K562 (cell line): ENCODE results near the gene RPS6KL1. TPM values are rescaled to one million over a fixed set of nuclear protein-coding genes. Genes with fewer than 3 reads are reported as not detected.

Experiments
- CHD1 ChIP-seq: fragments of 200-600 bp; sonication (generic); IDR thresholded peaks from one replicate; pipeline ENCODE4 v1.6.1; 2012; ENCODE audit warnings: mild to moderate bottlenecking, moderate library complexity, low read length, inconsistent platforms
- CXXC5 ChIP-seq: fragments of 250-450 bp; sonication (Bioruptor Pico); IDR thresholded peaks from 2 replicates; pipeline ENCODE4 v1.8.0; 2022; ENCODE audit warnings: inconsistent platforms, mild to moderate bottlenecking, moderate library complexity
- EZH2 ChIP-seq: IDR thresholded peaks from 2 replicates; pipeline ENCODE4 v1.6.1; 2012; ENCODE audit warnings: low read depth, mild to moderate bottlenecking, inconsistent platforms, low read length, borderline replicate concordance
- HNRNPUL1 ChIP-seq: fragments of 200-400 bp; formaldehyde crosslinking; IDR thresholded peaks from 2 replicates; pipeline ENCODE4 v1.6.1; 2017; ENCODE audit warnings: low read length
- RAD21 ChIP-seq, 2 experiments: fragments of 250-450 bp in 1 of 2; fragments of 450-650 bp in 1 of 2; sonication (Bioruptor Pico) in 1 of 2; formaldehyde crosslinking in 1 of 2; IDR thresholded peaks in 1 of 2; conservative IDR thresholded peaks in 1 of 2; 2 replicates each; pipeline versions ENCODE4 v1.4.0 to v1.8.0; 2020 to 2022; ENCODE audit warnings: mild to moderate bottlenecking in 2 of 2, moderate library complexity in 1 of 2
- SETDB1 ChIP-seq: IDR thresholded peaks from one replicate; pipeline ENCODE4 v1.6.1; 2012; ENCODE audit warnings: low read length, control low read depth, inconsistent platforms
- SIN3B ChIP-seq: fragments of 450-650 bp; IDR thresholded peaks from 2 replicates; pipeline ENCODE4 v1.6.1; 2017; ENCODE audit warnings: low read depth, mild to moderate bottlenecking, moderate library complexity
- SREBF1 ChIP-seq: fragments of 150-350 bp; IDR thresholded peaks from 2 replicates; pipeline ENCODE4 v1.6.1; 2014; ENCODE audit warnings: antibody characterized with exemption, low read depth, low read length, borderline replicate concordance
- SUPT5H ChIP-seq: fragments of 450-650 bp; IDR thresholded peaks from 2 replicates; pipeline ENCODE4 v1.6.1; 2016
- TBL1XR1 ChIP-seq, 2 experiments: IDR thresholded peaks; 2 replicates each; pipeline ENCODE4 v1.6.1; 2012; ENCODE audit warnings: improper control_type of control experiment in 2 of 2, low read length in 2 of 2, mild to moderate bottlenecking in 1 of 2
- ZKSCAN8 ChIP-seq: fragments of 200-800 bp; sonication (Bioruptor generic); IDR thresholded peaks from 2 replicates; pipeline ENCODE4 v1.6.1; 2016; ENCODE audit warnings: missing genetic modification characterization, missing compliant biosample characterization
- polyA plus RNA-seq, 8 experiments: library from polyadenylated mRNA; depleted of rRNA in 4 of 8; stranded (reverse) in 5 of 8; unstranded in 3 of 8; fragments of >200 nt; fragmentation: Nextera tagmentation in 2 of 8; fragmentation: Illumina TruSeq in 1 of 8; extraction: Ambion mirVana in 2 of 8; extraction: Trizol in 1 of 8; gene quantifications; 2 replicates each; pipeline versions ENCODE4 v1.2.1 to v1.2.3, GENCODE V29; 2011 to 2014; ENCODE audit warnings: inconsistent platforms in 1 of 8, missing spikeins in 1 of 8
- total RNA-seq, 7 experiments: library from RNA; depleted of rRNA in 6 of 7; stranded (reverse); fragments of >200 nt in 6 of 7; fragmentation: Illumina TruSeq in 2 of 7; extraction: Trizol in 2 of 7; gene quantifications; 2 replicates each; pipeline versions ENCODE4 v1.2.1 to v1.2.3, GENCODE V29; 2011 to 2021; ENCODE audit warnings: low replicate concordance in 1 of 7
- TF ChIP-seq, protein P1 (sequence below): fragments of 450-650 bp; formaldehyde crosslinking; IDR thresholded peaks from 2 replicates; pipeline ENCODE4 v1.4.0; 2020; ENCODE audit warnings: mild to moderate bottlenecking
- TF ChIP-seq, protein P2 (sequence below): fragments of 250-450 bp; sonication (Bioruptor Pico); IDR thresholded peaks from 2 replicates; pipeline ENCODE4 v1.4.0; 2020; ENCODE audit warnings: mild to moderate bottlenecking, moderate library complexity
- TF ChIP-seq, protein P3 (sequence below): fragments of 250-450 bp; sonication (Bioruptor Pico); IDR thresholded peaks from 2 replicates; pipeline ENCODE4 v1.5.0; 2020; ENCODE audit warnings: mild to moderate bottlenecking
- TF ChIP-seq, protein P4 (sequence below), 2 experiments: fragments of 450-650 bp; IDR thresholded peaks; 2 replicates each; pipeline ENCODE4 v1.6.1; 2018; ENCODE audit warnings: mild to moderate bottlenecking in 2 of 2, low read depth in 1 of 2; ENCODE audit not compliant: partially characterized antibody in 2 of 2
- TF ChIP-seq, protein P5 (sequence below), 3 experiments: fragments of 200-800 bp in 1 of 3; fragments of 250-450 bp in 1 of 3; fragments of 450-650 bp in 1 of 3; sonication (Bioruptor Pico) in 1 of 3; sonication (Bioruptor generic) in 1 of 3; formaldehyde crosslinking in 1 of 3; IDR thresholded peaks; 2 replicates each; pipeline versions ENCODE4 v1.6.1 to v1.8.0; 2016 to 2022; ENCODE audit warnings: mild to moderate bottlenecking in 2 of 3, missing genetic modification characterization in 2 of 3, missing compliant biosample characterization in 1 of 3, moderate library complexity in 1 of 3

The RPS6KL1 gene
- total and polyA plus RNA-seq, 9 of the 15 experiments (the other 6 are each of a cell fraction or from before 2014, with no cell fraction given), result 0.91 to 15.5 (median 8.1) TPM

DNA sequence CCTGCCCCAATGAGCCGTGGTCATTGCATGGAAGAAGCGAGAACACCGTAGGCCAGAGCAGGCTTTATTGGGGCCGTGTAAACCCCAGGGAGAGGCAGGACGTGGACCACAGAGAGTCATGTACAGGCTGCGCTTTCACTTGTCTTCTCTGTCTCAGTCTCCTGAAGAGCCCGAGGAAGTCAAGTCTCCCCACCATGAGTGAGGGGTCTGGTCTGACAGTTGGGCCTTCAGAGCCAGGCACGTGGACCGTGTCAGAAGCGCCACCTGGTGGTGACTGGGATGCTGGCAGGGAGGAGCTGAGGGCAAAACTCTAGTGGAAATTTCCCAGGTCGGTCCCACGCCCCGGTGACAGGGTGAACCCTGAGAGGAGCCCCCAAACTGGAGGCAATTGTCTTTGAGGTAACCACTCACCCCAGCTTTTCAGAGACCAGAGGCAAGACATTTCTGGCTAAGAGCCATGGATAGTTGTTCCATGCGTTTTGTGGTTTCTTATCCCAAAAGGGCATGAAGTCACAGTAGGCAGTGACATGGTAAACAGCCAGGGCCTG is 17.4 kb downstream of the RPS6KL1 start (continued):
- TF ChIP-seq RAD21 (CRISPR knock-in tag; conservative IDR thresholded peaks at IDR 0.05 in 1 of 2, IDR thresholded peaks at IDR 0.05 in 1 of 2) (peak; percentile 67 to 77), CXXC5 (CRISPR knock-in tag) (no peak), SREBF1 (no peak), CHD1 (no peak), SUPT5H (peak; percentile 54; the same call in 1 of the 2 replicates), SIN3B (no peak), ZKSCAN8 (CRISPR knock-in tag) (no peak), EZH2 (no peak), SETDB1 (no peak), TBL1XR1 (IDR thresholded peaks at IDR 0.05; ENCODE audit: low read length in 2 of 2) (no peak), HNRNPUL1 (no peak)
- TF ChIP-seq, protein P1, sequence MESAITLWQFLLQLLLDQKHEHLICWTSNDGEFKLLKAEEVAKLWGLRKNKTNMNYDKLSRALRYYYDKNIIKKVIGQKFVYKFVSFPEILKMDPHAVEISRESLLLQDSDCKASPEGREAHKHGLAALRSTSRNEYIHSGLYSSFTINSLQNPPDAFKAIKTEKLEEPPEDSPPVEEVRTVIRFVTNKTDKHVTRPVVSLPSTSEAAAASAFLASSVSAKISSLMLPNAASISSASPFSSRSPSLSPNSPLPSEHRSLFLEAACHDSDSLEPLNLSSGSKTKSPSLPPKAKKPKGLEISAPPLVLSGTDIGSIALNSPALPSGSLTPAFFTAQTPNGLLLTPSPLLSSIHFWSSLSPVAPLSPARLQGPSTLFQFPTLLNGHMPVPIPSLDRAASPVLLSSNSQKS (CRISPR knock-in tag), result no peak
- TF ChIP-seq, protein P2, sequence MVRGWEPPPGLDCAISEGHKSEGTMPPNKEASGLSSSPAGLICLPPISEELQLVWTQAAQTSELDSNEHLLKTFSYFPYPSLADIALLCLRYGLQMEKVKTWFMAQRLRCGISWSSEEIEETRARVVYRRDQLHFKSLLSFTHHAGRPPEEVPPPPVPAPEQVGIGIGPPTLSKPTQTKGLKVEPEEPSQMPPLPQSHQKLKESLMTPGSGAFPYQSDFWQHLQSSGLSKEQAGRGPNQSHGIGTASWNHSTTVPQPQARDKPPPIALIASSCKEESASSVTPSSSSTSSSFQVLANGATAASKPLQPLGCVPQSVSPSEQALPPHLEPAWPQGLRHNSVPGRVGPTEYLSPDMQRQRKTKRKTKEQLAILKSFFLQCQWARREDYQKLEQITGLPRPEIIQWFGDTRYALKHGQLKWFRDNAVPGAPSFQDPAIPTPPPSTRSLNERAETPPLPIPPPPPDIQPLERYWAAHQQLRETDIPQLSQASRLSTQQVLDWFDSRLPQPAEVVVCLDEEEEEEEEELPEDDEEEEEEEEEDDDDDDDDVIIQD (CRISPR knock-in tag), result no peak
- TF ChIP-seq, protein P3, sequence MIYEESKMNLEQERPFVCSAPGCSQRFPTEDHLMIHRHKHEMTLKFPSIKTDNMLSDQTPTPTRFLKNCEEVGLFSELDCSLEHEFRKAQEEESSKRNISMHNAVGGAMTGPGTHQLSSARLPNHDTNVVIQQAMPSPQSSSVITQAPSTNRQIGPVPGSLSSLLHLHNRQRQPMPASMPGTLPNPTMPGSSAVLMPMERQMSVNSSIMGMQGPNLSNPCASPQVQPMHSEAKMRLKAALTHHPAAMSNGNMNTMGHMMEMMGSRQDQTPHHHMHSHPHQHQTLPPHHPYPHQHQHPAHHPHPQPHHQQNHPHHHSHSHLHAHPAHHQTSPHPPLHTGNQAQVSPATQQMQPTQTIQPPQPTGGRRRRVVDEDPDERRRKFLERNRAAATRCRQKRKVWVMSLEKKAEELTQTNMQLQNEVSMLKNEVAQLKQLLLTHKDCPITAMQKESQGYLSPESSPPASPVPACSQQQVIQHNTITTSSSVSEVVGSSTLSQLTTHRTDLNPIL (CRISPR knock-in tag), result no peak
- TF ChIP-seq, protein P4, sequence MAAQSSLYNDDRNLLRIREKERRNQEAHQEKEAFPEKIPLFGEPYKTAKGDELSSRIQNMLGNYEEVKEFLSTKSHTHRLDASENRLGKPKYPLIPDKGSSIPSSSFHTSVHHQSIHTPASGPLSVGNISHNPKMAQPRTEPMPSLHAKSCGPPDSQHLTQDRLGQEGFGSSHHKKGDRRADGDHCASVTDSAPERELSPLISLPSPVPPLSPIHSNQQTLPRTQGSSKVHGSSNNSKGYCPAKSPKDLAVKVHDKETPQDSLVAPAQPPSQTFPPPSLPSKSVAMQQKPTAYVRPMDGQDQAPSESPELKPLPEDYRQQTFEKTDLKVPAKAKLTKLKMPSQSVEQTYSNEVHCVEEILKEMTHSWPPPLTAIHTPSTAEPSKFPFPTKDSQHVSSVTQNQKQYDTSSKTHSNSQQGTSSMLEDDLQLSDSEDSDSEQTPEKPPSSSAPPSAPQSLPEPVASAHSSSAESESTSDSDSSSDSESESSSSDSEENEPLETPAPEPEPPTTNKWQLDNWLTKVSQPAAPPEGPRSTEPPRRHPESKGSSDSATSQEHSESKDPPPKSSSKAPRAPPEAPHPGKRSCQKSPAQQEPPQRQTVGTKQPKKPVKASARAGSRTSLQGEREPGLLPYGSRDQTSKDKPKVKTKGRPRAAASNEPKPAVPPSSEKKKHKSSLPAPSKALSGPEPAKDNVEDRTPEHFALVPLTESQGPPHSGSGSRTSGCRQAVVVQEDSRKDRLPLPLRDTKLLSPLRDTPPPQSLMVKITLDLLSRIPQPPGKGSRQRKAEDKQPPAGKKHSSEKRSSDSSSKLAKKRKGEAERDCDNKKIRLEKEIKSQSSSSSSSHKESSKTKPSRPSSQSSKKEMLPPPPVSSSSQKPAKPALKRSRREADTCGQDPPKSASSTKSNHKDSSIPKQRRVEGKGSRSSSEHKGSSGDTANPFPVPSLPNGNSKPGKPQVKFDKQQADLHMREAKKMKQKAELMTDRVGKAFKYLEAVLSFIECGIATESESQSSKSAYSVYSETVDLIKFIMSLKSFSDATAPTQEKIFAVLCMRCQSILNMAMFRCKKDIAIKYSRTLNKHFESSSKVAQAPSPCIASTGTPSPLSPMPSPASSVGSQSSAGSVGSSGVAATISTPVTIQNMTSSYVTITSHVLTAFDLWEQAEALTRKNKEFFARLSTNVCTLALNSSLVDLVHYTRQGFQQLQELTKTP (IDR thresholded peaks at IDR 0.05; ENCODE audit: low read depth in 1 of 2, partially characterized antibody in 2 of 2), result no peak
- TF ChIP-seq, protein P5, sequence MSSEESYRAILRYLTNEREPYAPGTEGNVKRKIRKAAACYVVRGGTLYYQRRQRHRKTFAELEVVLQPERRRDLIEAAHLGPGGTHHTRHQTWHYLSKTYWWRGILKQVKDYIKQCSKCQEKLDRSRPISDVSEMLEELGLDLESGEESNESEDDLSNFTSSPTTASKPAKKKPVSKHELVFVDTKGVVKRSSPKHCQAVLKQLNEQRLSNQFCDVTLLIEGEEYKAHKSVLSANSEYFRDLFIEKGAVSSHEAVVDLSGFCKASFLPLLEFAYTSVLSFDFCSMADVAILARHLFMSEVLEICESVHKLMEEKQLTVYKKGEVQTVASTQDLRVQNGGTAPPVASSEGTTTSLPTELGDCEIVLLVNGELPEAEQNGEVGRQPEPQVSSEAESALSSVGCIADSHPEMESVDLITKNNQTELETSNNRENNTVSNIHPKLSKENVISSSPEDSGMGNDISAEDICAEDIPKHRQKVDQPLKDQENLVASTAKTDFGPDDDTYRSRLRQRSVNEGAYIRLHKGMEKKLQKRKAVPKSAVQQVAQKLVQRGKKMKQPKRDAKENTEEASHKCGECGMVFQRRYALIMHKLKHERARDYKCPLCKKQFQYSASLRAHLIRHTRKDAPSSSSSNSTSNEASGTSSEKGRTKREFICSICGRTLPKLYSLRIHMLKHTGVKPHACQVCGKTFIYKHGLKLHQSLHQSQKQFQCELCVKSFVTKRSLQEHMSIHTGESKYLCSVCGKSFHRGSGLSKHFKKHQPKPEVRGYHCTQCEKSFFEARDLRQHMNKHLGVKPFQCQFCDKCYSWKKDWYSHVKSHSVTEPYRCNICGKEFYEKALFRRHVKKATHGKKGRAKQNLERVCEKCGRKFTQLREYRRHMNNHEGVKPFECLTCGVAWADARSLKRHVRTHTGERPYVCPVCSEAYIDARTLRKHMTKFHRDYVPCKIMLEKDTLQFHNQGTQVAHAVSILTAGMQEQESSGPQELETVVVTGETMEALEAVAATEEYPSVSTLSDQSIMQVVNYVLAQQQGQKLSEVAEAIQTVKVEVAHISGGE (CRISPR knock-in tag; IDR thresholded peaks at IDR 0.05), result no peak
